ENCODE results near the gene MAP6. TPM values are rescaled to one million over a fixed set of nuclear protein-coding genes. Genes with fewer than 3 reads are reported as not detected.

The MAP6 gene
- total RNA-seq, 1 donor from 2014 or later, result 313 TPM

DNA sequence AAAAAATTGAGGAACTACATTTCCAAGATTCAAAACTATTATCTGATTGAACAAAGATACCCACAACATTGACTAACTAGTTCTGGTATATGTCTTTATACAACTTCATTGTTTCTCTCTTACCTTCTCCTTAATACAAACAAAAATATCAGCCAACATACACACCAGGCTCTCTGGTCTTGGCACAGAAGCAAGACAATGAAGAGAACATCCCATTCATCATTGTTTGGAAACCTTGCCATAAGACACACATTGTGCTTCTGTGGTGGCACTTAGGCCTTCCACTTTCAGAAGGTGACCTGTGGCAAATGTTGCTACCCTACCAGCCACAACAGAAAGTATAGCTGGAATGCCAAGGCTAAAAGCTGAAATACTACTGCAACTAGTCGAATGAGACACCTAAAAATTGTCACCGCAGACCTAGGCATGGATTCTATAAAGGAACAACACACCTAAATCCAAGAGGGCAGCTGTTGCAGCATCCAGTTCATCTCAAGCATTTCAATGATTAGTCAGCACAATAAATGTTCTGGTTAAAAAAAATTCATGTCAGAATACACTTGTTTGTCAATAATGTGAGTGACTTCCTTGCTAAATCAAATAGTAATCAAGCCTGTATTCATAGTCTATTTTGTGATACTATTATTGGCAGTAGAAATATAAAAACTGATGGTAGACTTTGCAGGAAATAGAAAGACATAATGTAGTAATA is 26.3 kb downstream of the MAP6 start:
- Mint-ChIP-seq H3K4me3 (ENCODE audit: unreplicated experiment) (no peak overlapping the region), H3K36me3 (ENCODE audit: unreplicated experiment) (no peaks in the 10 kb centered on the region), H3K4me1 (ENCODE audit: low read depth, unreplicated experiment) (peaks cover 39% of the 10 kb centered on the region), H3K27ac (ENCODE audit: unreplicated experiment) (peak overlapping the region; percentile 4), H3K27me3 (ENCODE audit: unreplicated experiment) (peaks cover 13% of the 10 kb centered on the region), H3K9me3 (ENCODE audit: unreplicated experiment) (peaks cover 12% of the 10 kb centered on the region)
- DNase-seq, result no peak
- TF ChIP-seq, protein P1, sequence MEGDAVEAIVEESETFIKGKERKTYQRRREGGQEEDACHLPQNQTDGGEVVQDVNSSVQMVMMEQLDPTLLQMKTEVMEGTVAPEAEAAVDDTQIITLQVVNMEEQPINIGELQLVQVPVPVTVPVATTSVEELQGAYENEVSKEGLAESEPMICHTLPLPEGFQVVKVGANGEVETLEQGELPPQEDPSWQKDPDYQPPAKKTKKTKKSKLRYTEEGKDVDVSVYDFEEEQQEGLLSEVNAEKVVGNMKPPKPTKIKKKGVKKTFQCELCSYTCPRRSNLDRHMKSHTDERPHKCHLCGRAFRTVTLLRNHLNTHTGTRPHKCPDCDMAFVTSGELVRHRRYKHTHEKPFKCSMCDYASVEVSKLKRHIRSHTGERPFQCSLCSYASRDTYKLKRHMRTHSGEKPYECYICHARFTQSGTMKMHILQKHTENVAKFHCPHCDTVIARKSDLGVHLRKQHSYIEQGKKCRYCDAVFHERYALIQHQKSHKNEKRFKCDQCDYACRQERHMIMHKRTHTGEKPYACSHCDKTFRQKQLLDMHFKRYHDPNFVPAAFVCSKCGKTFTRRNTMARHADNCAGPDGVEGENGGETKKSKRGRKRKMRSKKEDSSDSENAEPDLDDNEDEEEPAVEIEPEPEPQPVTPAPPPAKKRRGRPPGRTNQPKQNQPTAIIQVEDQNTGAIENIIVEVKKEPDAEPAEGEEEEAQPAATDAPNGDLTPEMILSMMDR (IDR thresholded peaks at IDR 0.05; ENCODE audit: partially characterized antibody, unreplicated experiment), result no peak

DNA sequence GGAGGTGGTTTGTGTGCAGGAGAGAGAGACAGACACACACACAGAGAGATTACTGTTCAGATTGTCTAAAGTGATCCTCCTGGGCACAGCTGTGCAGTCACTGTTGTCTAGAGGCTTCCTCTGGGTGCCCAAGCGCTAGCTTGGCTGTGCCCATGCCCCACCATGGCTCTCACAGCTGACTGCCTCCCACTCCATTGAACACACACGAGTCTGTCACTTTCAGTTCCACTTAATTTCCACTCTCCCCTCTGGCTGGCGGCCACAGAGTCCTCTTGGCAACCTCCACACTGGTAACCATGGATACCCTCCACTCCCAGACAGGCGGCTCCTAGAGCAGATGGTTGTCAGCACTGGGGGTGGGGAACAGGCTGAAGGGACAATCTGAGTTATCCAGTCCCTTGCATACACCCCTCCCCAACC is 29.1 kb downstream of the MAP6 start:
- Mint-ChIP-seq H3K4me1 (ENCODE audit: low read depth, unreplicated experiment) (peaks cover 59% of the 10 kb centered on the region), H3K27ac (ENCODE audit: unreplicated experiment) (peak overlapping the region; percentile 99), H3K36me3 (ENCODE audit: unreplicated experiment) (no peaks in the 10 kb centered on the region), H3K27me3 (ENCODE audit: unreplicated experiment) (peaks cover 13% of the 10 kb centered on the region), H3K9me3 (ENCODE audit: unreplicated experiment) (peaks cover 14% of the 10 kb centered on the region), H3K4me3 (ENCODE audit: unreplicated experiment) (peak overlapping the region; percentile 84)
- DNase-seq, result peak; percentile 81
- TF ChIP-seq, protein P1 (IDR thresholded peaks at IDR 0.05; ENCODE audit: partially characterized antibody, unreplicated experiment), result no peak

DNA sequence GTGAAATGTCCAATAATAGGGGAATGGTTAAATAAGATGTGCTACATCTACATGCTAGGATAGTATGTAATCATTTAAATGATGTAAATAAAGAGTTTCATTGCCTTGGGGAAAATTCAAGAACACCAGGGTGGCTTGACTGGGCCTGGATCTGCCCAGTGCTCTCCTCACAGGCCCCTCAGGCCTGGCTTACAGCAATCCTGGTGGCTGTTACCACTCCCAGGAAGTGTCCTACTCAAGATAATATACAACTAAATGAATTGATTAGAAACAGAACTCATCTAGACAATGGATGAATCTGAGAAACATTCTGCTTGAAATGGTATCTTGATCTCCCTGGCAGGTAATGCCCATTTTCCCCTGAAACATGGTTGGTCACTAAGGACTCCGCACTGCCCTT is 30.8 kb downstream of the MAP6 start:
- Mint-ChIP-seq H3K36me3 (ENCODE audit: unreplicated experiment) (no peaks in the 10 kb centered on the region), H3K27me3 (ENCODE audit: unreplicated experiment) (peaks cover 15% of the 10 kb centered on the region), H3K4me1 (ENCODE audit: low read depth, unreplicated experiment) (peaks cover 72% of the 10 kb centered on the region), H3K4me3 (ENCODE audit: unreplicated experiment) (peak overlapping the region; percentile 84), H3K27ac (ENCODE audit: unreplicated experiment) (peak overlapping the region; percentile 99), H3K9me3 (ENCODE audit: unreplicated experiment) (peaks cover 14% of the 10 kb centered on the region)
- TF ChIP-seq, protein P1 (IDR thresholded peaks at IDR 0.05; ENCODE audit: partially characterized antibody, unreplicated experiment), result no peak
- DNase-seq, result no peak

DNA sequence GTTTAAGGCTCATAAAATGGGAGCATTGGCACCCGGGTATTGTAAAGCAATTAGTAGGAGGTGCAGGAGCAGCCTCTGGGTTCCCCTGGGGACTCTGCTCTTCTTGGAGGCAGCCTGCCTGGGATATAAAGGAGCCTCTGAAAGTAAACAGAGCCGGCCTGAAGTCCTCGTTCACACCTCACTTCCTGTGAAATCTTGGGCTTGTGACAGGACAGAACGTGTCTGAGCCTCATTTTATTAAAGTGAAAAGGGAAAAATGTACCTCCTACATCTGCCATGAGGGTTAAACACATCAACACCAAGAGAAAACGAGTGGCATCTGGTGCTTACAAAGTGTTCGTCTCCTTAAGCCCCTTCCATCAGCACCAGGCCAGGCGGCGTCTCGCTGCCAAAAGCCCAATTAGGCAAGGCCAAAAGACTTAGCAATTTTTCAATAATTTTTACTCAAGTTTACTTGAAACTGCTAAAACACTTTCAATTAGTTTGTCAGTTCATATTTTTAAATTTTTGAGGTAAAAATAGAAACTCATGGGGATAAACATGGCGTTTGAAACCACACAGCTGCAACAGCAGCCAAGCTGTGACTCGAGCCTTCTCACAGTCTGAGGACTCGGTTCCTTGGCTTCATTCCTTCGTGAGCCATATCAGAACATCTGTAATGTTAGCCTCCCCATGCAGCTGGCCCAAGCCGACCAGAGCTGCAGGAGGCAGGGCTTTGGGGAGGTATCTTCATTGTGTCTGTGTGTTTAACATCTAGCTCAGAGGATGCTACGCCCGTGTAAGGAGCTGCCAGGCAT is 33.6 kb downstream of the MAP6 start:
- Mint-ChIP-seq H3K27me3 (ENCODE audit: unreplicated experiment) (peaks cover 14% of the 10 kb centered on the region), H3K4me1 (ENCODE audit: low read depth, unreplicated experiment) (peaks cover 77% of the 10 kb centered on the region), H3K4me3 (ENCODE audit: unreplicated experiment) (peak overlapping the region; percentile 74), H3K36me3 (ENCODE audit: unreplicated experiment) (no peaks in the 10 kb centered on the region), H3K9me3 (ENCODE audit: unreplicated experiment) (peaks cover 12% of the 10 kb centered on the region), H3K27ac (ENCODE audit: unreplicated experiment) (peak overlapping the region; percentile 96)
- DNase-seq, result peak; percentile 39
- TF ChIP-seq, protein P1 (IDR thresholded peaks at IDR 0.05; ENCODE audit: partially characterized antibody, unreplicated experiment), result no peak
